Effector memory CD8-positive, alpha-beta T cell (primary cell): ENCODE data around the gene KDM8.

ENCODE experiments used
- ATAC-seq: fragments of 150-1000 bp; cut with Tn5 transposase; replicated peaks from 2 replicates; pipeline ENCODE4 v1.10.0; 2021; ENCODE audit warnings: mild to moderate bottlenecking, moderate library complexity
- DNase-seq, 3 experiments: peaks; one replicate each; pipeline ENCODE4 v3.0.0; 2021
- H3K27ac Mint-ChIP-seq, 2 donors: one replicate each; pipeline ENCODE4 v1.8.0; 2022; ENCODE audit warnings: mild to moderate bottlenecking in 2 of 2, mixed read lengths in 2 of 2, moderate library complexity in 2 of 2
- H3K27me3 Mint-ChIP-seq, 2 donors: one replicate each; pipeline ENCODE4 v1.8.0; 2022; ENCODE audit warnings: mixed read lengths in 2 of 2
- H3K36me3 Mint-ChIP-seq: one replicate; pipeline ENCODE4 v1.8.0; 2022; ENCODE audit warnings: mild to moderate bottlenecking, moderate library complexity, mixed read lengths; ENCODE audit not compliant: insufficient read depth
- H3K4me1 Mint-ChIP-seq, 2 donors: one replicate each; pipeline ENCODE4 v1.8.0; 2022; ENCODE audit warnings: low read depth in 2 of 2, mixed read lengths in 2 of 2
- H3K4me3 Mint-ChIP-seq, 2 donors: one replicate each; pipeline ENCODE4 v1.8.0; 2022; ENCODE audit warnings: mild to moderate bottlenecking in 2 of 2, mixed read lengths in 2 of 2, moderate library complexity in 2 of 2
- H3K9me3 Mint-ChIP-seq, 2 donors: one replicate each; pipeline ENCODE4 v1.8.0; 2022; ENCODE audit warnings: mixed read lengths in 2 of 2

KDM8 gene

DNA sequence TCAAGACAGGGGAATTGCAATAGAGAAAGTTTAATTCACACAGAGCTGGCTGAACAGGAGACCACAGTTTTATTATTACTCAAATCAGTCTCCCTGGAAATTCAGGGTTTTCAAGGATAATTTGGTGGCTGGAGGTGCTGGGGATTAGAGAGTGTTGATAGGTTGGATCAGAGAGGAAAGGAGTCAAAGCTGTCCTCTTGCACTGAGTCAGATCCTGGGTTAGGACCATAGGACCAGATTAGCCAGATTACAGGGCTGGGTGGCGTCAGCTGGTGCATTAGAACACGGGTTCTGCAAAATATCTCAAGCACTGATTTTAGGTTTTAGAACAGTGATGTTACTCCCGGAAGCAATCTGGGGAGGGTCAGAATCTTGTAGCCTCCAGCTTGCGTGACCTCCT, 67.0 kb downstream of the KDM8 start:
- no peak for ATAC-seq
- Mint-ChIP-seq H3K36me3 (peaks cover 14% of the 10 kb centered on the region), H3K9me3 (no peaks in the 10 kb centered on the region), H3K4me3 (no peak overlapping the region), H3K27ac (no peak overlapping the region), H3K4me1 (peaks cover 18 to 20% of the 10 kb centered on the region in 2 donors), H3K27me3 (no peaks in the 10 kb centered on the region)
- DNase-seq = no peak
